Glomerular endothelial cell (primary cell): ENCODE data around the gene CREBBP. TPM values are rescaled to one million over a fixed set of nuclear protein-coding genes. Genes with fewer than 3 reads are reported as not detected.

Experiments
- DNase-seq: peaks from one replicate; pipeline ENCODE4 v3.0.0-alpha.2; 2011; ENCODE audit warnings: low read depth, low spot score; ENCODE audit errors: extremely low read depth
- total RNA-seq: library from RNA; depleted of rRNA; stranded (reverse); fragments of >200 nt; gene quantifications from 2 replicates; pipeline ENCODE4 v1.2.3, GENCODE V29; 2015

The CREBBP gene
- total RNA-seq, 1 donor from 2014 or later = 59.6 TPM

DNA sequence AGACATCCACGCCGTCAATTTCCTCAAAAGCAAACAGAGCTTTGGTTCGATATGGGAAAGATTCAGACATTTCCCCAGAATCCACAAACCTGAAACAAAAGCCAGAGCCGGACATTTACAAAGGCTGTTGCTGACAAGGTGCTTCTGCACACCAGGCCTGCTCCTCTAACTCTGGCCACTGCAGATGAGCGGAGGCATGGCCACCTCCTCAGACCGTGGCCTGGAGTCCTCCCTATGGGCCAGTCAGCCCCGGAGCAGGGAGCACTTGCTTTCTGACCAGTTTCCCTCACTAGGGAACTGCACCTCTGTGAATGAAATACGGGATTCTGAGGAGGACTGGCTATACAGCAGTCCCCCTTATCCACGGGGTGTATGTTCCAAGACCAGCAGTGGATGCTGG lies 140.9 kb downstream of the CREBBP start:
- DNase-seq = no peak

- no peak for DNase-seq
These were observed 142.0 kb downstream of the CREBBP start for GRCh38 chr16:3738541-3738940.

DNA sequence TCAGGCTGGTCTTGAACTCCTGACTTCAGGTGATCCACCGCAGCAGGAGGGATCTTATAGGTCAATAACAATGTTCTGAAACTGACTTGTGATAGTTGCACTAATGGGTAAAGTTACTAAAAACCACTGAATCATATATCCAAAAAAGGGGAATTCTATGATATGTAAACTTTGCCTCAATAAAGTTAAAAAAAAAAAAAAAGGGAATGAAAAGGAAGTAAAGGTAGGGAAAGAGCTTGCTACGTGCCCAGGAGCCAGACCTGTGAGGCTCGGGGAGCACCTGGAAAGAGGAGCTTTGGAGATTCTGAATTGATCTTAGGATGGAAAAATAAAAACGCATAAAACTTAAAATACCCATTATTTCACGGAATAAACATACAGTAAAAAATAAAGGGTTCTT lies 142.4 kb downstream of the CREBBP start:
- DNase-seq = no peak

GRCh38 chr16:3737181-3737580 lies 143.3 kb downstream of the CREBBP start:
- no peak for DNase-seq

GRCh38 chr16:3736116-3736515 lies 144.4 kb downstream of the CREBBP start:
- DNase-seq = no peak

DNA sequence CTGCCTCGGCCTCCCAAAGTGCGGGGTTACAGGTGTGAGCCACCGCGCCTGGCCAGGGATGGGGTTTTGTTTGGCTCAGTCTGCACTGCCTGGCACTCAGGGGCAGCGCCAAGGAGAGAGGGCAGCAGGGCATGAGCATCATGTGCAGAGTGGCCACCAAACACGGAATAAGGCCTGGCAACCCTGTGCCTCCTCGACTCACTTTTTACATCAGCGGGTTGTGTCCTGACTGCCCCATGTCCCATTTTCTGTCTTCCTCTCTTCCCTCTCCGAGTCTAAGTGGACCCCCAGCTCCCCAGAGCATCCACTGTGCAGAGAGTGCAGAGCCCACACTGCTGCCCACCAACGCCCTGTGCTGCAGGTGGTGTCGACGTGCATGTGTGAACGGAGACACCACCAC lies 145.0 kb downstream of the CREBBP start:
- no peak for DNase-seq

DNA sequence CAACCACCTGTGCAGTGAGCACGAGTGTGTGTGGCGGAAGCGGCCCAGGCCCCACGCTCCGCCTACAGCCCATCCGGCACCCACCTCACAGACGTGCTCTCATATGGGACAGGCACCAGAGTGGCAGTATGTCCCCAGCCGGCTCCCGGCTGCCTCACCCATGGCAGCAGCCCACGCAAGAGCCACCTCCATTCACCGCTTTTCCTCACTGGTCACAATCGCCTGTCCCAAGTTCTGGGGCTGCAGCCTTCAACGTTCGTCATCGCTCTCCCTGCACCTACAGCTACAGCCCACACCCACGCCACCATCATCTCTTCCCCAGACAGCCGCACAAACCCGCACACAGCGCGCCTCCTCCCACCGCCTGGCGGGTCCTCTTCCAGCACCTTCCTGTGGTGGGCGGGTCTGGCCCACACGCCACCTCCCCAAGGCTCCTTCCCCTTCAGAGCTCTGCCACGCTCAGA lies 145.7 kb downstream of the CREBBP start:
- no peak for DNase-seq

DNA sequence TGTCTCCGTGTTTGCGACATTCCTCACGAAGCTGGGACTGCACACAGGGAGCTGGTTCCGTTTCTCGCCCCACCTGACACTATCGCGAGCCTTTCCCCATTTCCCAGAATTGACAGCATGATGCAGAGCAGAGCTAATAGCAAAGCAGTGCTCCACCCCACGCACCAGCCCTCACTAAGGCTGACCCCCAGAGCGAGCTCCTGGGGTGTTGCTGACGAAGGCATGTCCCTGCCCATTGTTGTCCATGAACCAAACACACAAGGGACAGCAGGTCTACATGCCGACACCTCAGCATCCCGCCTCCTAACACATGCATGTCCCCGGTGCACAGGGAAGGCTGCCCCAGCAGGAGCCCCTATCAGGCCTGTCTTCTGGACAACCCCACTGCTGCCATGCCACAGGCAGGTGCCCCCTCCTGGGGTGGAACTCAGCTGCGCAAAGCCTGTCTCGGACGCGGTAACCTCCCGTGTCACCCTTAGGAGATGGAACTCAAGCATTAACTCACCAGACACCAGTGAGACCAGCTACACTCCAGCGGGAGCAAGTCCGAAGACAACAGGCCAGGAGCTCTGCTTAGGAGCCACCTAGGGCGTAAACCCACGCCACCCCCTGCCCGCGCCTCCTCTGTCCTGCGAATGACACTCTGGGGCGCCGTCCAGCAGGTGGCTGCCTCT lies 146.3 kb downstream of the CREBBP start:
- no peak for DNase-seq

- DNase-seq = no peak
These were observed 148.3 kb downstream of the CREBBP start for GRCh38 chr16:3732171-3732570.

GRCh38 chr16:3731126-3731935 lies 149.2 kb downstream of the CREBBP start:
- no peak for DNase-seq

DNA sequence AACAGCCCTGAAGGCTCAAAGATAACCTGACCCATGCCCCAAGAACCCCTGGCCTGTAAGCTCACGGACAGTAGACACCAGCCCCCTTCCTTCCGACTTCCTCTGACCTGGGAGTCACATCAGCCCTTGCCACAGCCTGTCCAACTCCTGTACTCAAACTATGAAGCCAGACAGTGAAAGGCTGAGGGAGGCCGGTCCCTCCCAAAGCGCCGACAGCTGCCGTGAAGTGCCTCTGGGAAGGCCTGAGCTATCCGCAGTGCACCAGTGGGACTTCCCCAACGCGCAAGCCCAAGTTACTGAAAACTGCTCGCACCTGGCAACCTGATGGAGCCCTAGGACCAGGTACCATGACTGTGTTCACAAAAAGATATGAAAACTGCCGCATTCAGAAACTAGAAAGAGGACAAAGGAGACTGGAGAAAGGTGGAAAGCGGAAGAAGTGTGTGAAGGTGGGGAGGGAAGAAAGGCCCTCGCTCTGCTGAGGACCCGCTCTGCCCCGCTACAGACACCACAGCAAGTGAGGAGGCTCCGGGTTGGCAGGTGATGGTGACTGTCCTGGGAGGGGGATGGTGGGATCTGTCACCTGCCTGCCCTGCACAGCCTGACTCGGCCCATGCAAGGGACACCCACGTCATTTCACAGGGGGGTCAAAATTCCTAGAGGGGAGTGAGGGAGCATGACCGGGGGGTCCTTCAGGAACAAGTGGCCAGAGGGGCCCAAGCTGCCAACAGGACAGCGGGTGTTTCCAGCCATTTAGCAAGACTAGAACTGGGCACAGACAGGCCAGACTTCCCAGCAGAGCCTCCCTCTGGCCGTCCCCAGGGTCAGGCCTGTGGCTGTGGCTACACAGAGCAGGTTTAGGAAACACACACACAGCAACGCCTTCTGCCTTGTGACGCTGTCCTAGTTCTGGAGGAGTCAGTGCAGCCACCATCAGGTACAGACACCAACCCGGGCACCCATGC lies 150.1 kb downstream of the CREBBP start:
- no peak for DNase-seq

DNA sequence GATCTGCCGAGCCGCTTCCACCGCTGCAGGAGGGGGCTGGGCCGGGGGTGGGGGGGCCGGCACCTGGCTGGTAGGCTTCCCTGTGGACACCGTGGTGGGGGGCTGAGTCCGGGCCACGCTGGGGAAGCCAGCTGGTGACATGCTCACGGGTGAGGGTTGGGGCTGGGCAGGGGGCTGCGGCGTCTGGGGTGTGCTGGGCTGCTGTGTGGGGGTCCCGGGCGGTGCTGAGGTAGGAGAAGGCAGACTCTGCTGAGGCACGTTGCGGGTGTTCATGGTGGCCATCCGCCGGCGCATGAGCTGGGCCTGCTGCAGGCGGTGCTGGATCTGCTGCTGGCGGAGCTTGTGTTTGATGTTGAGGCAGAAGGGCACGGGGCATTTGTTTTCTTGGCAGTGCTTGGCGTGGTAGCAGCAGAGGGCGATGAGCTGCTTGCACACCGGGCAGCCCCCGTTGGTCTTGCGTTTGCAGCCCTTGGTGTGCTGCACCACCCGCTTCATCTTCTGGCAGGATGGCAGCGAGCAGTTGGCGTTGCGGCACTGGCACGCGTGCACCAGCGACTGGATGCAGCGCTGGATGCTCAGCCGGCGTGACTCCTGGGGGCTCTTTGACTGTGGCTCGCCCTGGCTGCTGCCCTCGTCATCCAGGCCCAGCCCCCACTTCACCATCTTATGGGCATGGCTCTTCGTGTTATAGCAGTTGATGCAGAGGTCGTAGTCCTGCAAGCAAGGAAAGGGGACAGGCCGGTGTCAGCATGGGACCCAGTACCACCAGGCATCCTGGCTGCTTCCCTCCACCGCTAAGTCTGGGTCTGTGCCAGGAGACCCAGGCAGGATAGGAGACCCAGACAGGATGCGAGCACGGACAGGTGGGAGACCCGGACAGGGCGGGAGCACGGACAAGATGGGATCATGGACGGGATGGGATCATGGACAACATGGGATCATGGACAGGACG lies 151.1 kb downstream of the CREBBP start:
- no peak for DNase-seq

DNA sequence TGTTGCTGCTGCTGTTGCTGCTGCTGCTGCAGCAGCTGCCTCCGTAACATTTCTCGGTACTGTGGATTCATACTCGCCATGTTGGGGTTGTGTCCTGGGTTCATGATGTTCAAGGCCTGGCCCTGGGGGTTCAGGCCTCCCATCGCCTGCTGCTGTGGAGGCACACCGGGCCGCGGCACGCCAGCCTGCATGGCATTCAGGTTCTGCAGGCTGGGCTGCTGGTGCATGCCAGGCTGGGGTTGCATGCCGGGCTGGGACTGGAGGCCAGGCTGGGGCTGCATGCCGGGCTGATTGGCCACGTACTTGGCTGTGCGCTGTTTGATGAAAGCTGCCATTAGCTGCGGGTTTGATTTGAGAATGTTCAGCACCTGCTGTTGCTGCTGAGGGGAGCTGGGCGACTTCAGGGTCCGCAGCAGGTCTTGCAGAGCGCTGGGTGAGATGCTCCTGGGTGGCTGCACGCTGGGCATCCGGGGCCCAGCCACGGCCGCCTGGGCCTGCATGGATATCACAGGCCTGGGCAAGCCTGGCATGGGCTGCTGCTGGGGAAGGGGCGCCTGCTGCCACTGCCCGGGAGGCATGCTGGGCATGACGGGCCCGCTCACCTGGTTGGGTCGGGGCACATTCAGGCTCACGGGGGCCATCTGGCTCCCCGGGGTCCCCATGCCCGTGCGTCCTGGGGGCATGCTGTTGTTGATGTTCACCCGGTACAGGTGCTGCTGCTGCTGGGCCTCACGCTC lies 151.9 kb downstream of the CREBBP start:
- no peak for DNase-seq

DNA sequence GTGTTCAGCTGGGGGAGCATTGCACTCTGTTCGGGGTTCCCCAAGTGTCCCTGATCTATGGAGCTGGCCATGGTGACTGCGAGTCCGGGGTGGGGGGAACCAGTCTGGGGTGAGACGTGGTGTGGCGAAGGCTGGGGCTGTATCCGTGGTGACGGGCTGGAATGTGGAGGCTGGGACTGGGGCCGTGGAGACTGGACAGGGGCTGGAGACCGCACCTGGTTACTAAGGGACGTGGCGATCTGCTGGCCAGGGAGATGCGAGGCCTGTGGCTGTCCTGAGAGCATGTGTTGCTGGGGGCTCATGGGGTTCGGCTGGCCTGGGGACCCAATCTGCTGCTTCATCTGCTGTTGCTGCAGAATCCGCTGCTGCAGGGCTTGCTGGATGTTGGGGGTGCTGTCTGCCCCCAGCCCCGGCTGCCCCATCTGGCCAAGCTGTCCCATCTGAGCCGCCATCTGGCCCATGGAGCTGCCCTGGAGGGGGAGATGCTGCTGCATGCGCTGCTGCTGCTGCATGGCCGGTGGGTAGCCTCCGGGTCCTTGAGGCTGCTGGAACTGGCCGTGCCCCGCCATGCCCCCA lies 152.6 kb downstream of the CREBBP start:
- DNase-seq = no peak

- DNase-seq = no peak
These were observed 154.4 kb downstream of the CREBBP start for GRCh38 chr16:3726021-3726687.

DNA sequence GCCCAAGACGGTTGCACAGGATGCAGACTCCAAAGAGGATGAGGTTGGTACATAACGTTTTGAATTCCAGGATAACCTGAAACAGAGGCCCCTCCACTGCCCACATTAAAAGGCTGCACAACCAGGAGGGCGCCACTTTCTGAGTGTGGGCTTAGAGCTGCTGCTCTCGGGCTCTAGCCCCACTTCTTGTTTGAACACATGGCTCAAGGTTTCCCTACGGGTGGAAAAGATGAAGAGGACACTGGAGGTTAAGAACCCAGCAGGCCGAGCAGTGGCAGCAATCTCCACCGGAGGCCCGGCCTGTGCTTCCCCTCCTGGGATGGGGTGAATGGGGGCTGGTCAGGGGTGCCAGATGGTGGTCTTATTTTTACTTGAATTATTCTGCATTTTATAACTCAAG lies 155.2 kb downstream of the CREBBP start:
- DNase-seq = no peak

GRCh38 chr16:3722508-3722907 lies 158.0 kb downstream of the CREBBP start:
- no peak for DNase-seq

DNA sequence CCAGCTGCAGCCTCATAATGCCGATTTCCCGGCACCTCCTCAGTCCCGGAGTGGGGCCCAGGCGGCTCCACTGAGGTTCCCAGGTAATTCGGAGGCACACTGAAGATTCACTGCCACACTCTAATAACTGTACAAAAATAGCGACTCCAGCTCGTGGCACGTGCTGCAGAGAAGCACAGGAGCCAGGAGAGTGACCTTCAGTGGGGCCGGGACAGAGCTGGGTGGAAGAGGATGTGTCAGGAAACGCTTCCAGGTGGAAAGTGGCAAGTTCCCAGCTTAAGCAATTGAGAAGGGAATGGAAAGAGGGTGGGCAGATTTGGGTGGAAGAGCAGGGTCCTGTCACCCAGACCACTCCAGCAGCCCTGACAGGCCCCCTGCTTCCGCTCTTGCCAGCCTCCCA lies 160.1 kb downstream of the CREBBP start:
- DNase-seq = no peak
